ENCODE measurements around the gene RUNX1.

The RUNX1 gene

DNA sequence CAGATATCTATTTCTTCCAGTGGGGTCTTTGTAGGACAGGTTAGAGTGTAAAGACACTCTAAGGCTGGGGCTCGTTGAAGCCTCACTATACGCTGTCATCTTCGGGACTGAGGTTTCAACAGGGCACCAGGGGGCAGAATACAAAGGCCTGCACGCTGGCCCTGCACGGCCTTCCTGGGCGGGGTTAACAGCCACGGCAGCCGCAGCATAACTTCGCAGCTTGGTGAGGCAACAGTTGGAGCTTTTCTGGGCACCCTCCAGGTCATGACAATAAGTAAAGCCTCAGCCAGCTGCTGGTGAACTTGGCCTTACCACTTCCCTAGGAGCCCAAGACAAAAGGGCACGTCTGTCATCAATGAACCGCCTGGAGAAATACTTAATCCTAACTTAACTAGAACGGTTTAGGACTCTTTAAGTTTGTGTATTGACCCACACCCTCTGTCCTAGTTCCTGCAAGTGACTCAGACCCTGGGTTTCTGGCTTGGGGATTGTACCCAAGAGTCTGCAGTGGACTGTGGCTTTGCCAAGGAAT lies 2.3 kb upstream of the RUNX1 start:
- no peak overlapping the region for H3K27ac ChIP-seq
- TF ChIP-seq ZFX (IDR thresholded peaks at IDR 0.05) (no peak), CTCF (conservative IDR thresholded peaks at IDR 0.05) (peak; percentile 81)

DNA sequence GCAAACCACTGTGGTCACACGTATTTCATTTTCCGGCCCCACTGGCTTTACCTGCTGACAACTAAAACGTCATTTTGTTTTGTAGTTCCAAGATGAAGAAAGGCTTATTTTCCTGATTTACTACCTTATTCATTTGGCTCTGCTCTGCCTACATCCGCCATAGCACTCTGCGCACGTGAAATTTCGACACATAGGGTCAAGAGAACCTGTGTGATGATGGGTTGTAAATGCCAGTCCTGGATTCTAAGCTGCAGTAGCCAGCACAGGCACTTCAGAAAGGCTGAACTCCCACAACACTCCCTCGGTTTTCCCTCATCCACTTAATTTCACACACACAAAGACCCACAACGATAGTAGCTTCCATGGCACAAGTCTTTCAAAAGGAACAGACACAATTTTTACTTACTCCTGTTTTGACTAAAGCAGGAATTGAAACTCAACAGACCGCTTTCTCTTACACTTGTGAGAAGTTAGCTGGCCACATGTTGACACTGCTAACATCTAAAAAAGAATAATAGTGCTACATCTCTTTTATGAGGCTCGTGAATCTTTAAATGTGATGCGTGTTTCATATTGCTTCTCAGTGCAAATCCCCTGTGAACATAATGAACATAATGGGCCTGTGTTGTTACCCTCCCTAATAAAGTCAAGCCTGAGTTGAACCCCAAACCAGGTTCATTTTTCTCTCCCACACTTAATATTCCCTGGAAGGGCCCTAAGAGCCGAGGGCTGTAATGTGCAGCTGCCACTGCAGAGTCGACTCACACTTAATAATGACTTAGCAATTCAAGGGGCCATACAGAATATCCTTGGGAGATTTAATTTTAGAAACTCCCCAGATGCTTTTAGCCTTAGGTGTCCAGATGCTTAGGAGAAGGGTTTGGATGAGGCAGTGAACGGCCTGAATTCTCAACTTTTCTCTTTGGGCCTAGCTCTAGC lies 1.5 kb upstream of the RUNX1 start:
- H3K27ac ChIP-seq: no peak overlapping the region
- TF ChIP-seq ZFX (IDR thresholded peaks at IDR 0.05) (no peak), CTCF (conservative IDR thresholded peaks at IDR 0.05) (no peak)

DNA sequence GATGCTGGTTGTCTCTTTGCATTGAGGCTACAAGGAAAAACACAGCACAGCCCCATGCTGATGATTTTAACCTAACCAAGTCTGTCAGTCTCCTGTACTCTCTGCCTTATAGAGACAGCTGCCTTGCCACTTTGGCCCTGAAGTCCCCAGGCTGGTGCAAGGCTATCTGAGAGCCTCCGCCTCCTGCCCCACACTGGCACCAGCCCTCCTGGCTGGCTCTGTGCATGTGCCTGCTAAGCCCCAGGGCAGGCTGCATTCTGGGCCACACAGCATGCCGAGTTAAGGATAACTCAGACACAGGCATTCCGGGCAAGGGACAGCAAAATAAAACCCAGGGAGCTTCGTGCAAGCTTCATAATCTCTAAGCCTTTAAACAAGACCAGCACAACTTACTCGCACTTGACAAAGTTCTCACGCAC lies 910 bp downstream of the RUNX1 start:
- no peak overlapping the region for H3K27ac ChIP-seq
- TF ChIP-seq CTCF (conservative IDR thresholded peaks at IDR 0.05) (no peak), ZFX (IDR thresholded peaks at IDR 0.05) (no peak)

- H3K27ac ChIP-seq: no peak overlapping the region
- TF ChIP-seq CTCF (conservative IDR thresholded peaks at IDR 0.05) (no peak), ZFX (IDR thresholded peaks at IDR 0.05) (no peak)
Measured at GRCh38 chr21:35046880-35047229, 2.2 kb downstream of the RUNX1 start.

- no peak overlapping the region for H3K27ac ChIP-seq
- no peak for TF ChIP-seq ZFX (IDR thresholded peaks at IDR 0.05)
- TF ChIP-seq CTCF (conservative IDR thresholded peaks at IDR 0.05): no peak
Measured at GRCh38 chr21:35046263-35046624, 2.9 kb downstream of the RUNX1 start.

DNA sequence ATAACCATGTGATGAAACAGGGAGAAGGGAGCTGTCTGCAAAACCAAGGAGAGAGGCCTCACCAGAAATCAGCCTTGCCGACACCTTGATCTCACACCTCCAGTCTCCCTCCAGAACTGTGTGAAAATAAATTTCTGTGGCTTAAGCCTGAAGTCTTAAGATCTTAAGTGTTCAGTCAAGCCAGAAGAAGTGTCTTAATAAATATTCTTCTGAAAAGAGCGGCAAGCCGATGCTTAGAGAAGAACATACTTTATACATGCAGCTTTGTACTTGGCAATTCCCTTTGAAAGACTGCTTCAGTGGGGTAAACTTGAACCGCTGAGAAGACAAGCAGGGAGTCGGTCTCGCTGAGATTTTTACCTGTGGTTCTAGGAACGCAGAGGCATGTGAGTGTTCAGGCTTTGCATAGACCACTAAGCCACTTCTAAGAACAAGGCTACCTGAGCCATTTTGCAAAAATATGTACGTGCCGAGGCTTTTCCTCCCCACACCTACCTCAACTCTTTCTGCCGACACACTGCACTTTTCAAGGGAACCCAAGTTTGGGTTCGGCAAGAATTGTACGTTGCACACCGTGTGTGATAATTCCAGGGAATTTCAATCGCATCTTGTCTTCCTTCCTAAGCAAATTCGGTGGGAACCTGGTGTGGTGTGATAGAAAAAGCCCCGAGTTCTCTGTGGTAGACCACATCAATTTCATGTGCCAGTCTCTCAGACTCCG lies 3.4 kb downstream of the RUNX1 start:
- no peak for TF ChIP-seq CTCF (conservative IDR thresholded peaks at IDR 0.05)
- TF ChIP-seq ZFX (IDR thresholded peaks at IDR 0.05): no peak
- no peak overlapping the region for H3K27ac ChIP-seq

Data from C4-2B (cell line).